ENCODE results near the gene CDKAL1.

CDKAL1 gene

DNA sequence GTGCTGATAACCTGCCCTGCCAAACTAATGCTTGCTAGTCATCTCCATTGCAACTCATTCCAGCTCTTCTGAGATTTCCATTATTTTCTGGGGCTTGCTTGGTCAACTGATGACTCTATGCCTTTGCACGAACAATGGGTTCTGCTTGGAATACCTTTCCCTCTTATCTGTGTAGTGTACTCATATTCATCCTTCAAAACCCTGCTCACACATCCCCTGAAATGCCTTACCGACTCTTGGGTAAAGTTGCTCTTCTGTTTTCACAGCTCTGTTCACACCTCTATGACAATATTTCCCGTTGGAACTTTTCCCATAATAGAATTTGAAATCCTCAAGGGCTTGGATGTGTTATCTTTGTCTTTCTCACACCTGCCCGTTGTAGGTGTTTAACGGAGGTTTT, 728.2 kb downstream of the CDKAL1 start:
- WGBS (ENCODE audit: extremely low coverage, insufficient coverage, low lambda C conversion rate), result no CpG with 5 or more reads among the region's 5 CpGs

DNA sequence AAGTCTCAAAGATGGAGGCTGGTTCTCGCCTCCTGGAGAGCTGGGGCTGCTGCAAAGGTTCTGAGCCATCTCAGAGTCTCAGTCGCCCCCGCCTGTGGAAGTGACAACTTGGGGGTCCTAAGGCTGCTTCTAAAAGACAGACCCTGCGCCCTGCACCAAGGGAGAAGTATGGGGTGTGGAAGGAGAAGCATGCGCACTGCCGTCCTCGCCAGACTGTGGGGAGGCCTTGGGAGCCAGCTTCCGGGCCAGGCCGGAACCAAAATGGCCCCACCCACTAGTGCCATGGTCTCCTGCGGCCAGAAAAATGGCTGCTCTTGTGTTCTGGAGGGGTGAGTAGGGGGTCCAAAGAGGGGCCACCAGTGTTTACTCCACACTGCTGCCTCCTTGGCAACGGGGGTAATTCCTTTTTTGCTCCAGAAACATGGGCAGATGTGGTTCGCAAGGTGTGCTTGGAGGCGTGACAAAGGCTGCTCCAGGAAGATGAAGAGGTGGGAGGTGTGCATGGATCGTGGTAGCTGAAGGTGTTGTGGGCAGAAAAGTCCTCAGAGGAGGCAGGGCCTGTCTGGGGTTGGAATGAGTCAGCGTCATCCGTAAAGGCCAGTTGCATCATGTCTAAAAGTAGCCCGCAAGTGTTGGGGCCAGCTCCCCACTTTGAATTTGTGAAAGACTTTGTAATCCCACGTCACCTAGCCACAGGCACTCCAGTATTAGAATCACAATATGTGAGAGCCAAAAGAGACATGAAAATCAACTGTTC, 729.5 kb downstream of the CDKAL1 start:
- H3K27me3 ChIP-seq (ENCODE audit: insufficient read depth, low read length, poor library complexity), result no peaks in the 10 kb centered on the region
- H3K4me1 ChIP-seq (ENCODE audit: control insufficient read depth, low read depth, low read length), result no peaks in the 10 kb centered on the region
- H2AK5ac ChIP-seq (ENCODE audit: low read length), result no peak overlapping the region
- no peak overlapping the region for H3K18ac ChIP-seq (ENCODE audit: low read length)
- peak overlapping the region; percentile 49 for H3K4ac ChIP-seq (ENCODE audit: low read depth, low read length)
- no peak overlapping the region for H3K9ac ChIP-seq (ENCODE audit: low read length)
- H3K36me3 ChIP-seq (ENCODE audit: control insufficient read depth, insufficient read depth, low read length), result no peaks in the 10 kb centered on the region
- no peaks in the 10 kb centered on the region for H3K79me1 ChIP-seq (ENCODE audit: low read length)
- H3K79me2 ChIP-seq (ENCODE audit: control insufficient read depth, insufficient read depth, low read length), result no peaks in the 10 kb centered on the region
- no peak overlapping the region for H4K5ac ChIP-seq (ENCODE audit: low read length)
- no peak overlapping the region for H3K56ac ChIP-seq (ENCODE audit: low read length)
- no peak overlapping the region for H3K27ac ChIP-seq (ENCODE audit: low read depth, low read length)
- no peak overlapping the region for H4K8ac ChIP-seq (ENCODE audit: low read depth, low read length)
- no peak overlapping the region for H3K4me3 ChIP-seq (ENCODE audit: low read length)
- DNase-seq, result no peak
- WGBS (ENCODE audit: extremely low coverage, insufficient coverage, low lambda C conversion rate), result no CpG with 5 or more reads among the region's 18 CpGs
- H3K23ac ChIP-seq (ENCODE audit: low read length), result no peak overlapping the region
- no peak overlapping the region for H2BK15ac ChIP-seq (replicated peaks; ENCODE audit: low read depth)
- no peak overlapping the region for H2BK5ac ChIP-seq (ENCODE audit: low read length)
- no peak overlapping the region for H3K4me2 ChIP-seq (ENCODE audit: low read length)
- no peak overlapping the region for H2BK120ac ChIP-seq (ENCODE audit: low read depth, low read length)

More for the DNA sequence above, 728.2 kb downstream of the CDKAL1 start:
- H3K9ac ChIP-seq (ENCODE audit: low read length), result no peak overlapping the region
- H3K27ac ChIP-seq (ENCODE audit: low read depth, low read length), result no peak overlapping the region
- no peak overlapping the region for H3K4me3 ChIP-seq (ENCODE audit: low read length)
- H3K56ac ChIP-seq (ENCODE audit: low read length), result no peak overlapping the region
- H3K79me2 ChIP-seq (ENCODE audit: control insufficient read depth, insufficient read depth, low read length), result no peaks in the 10 kb centered on the region
- DNase-seq, result no peak
- H4K5ac ChIP-seq (ENCODE audit: low read length), result no peak overlapping the region
- H2BK15ac ChIP-seq (replicated peaks; ENCODE audit: low read depth), result no peak overlapping the region
- no peak overlapping the region for H3K23ac ChIP-seq (ENCODE audit: low read length)
- no peaks in the 10 kb centered on the region for H3K79me1 ChIP-seq (ENCODE audit: low read length)
- no peak overlapping the region for H3K18ac ChIP-seq (ENCODE audit: low read length)
- H3K4me2 ChIP-seq (ENCODE audit: low read length), result no peak overlapping the region
- H3K27me3 ChIP-seq (ENCODE audit: insufficient read depth, low read length, poor library complexity), result no peaks in the 10 kb centered on the region
- H4K8ac ChIP-seq (ENCODE audit: low read depth, low read length), result no peak overlapping the region
- H3K36me3 ChIP-seq (ENCODE audit: control insufficient read depth, insufficient read depth, low read length), result no peaks in the 10 kb centered on the region
- H3K4me1 ChIP-seq (ENCODE audit: control insufficient read depth, low read depth, low read length), result no peaks in the 10 kb centered on the region
- no peak overlapping the region for H3K4ac ChIP-seq (ENCODE audit: low read depth, low read length)
- no peak overlapping the region for H2BK5ac ChIP-seq (ENCODE audit: low read length)
- H2AK5ac ChIP-seq (ENCODE audit: low read length), result no peak overlapping the region
- H2BK120ac ChIP-seq (ENCODE audit: low read depth, low read length), result no peak overlapping the region

DNA sequence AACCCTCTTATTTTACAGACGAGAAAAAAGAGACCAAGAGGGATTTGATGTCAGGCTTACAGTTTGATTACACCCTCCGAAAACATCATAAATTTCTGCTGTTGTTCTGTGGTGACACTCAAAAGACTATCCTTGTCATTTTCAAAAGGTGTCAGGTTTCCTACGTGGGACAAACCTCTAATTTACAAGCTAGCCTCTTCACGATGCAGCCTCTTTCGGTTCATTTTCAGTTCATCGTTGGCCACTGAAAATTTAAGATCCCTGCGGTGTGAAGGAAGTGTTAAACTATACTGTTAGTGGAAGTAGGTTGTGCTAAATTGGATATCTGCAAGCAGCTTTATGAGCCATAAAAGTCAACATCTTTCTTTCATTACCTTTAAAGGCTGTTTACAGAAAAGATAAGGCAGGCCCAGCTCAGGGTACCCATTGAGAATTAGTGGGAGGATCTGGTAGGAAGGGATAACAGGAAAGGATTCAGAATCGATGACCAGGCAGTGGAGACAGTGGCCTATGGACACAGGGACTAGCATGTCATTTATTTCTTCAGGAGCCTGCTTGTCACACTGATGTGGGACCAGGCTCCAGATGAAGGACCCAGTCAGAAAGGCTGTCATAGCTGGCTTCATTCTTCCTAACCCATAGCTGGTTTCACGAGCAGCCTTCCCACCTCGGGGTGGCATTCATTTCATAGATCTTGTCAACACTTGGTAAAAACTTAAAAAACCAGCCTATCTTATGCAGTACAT, 730.2 kb downstream of the CDKAL1 start:
- Histone ChIP-seq H3K27me3 (ENCODE audit: insufficient read depth, low read length, poor library complexity) (no peaks in the 10 kb centered on the region), H3K4me1 (ENCODE audit: control insufficient read depth, low read depth, low read length) (no peaks in the 10 kb centered on the region), H3K79me2 (ENCODE audit: control insufficient read depth, insufficient read depth, low read length) (no peaks in the 10 kb centered on the region), H3K9ac (ENCODE audit: low read length) (no peak overlapping the region), H3K18ac (ENCODE audit: low read length) (no peak overlapping the region), H3K4ac (ENCODE audit: low read depth, low read length) (no peak overlapping the region), H4K5ac (ENCODE audit: low read length) (no peak overlapping the region), H2BK5ac (ENCODE audit: low read length) (no peak overlapping the region), H4K8ac (ENCODE audit: low read depth, low read length) (no peak overlapping the region), H3K27ac (ENCODE audit: low read depth, low read length) (no peak overlapping the region), H3K4me3 (ENCODE audit: low read length) (no peak overlapping the region), H3K79me1 (ENCODE audit: low read length) (no peaks in the 10 kb centered on the region), H2AK5ac (ENCODE audit: low read length) (no peak overlapping the region), H3K23ac (ENCODE audit: low read length) (no peak overlapping the region), H3K4me2 (ENCODE audit: low read length) (no peak overlapping the region), H3K36me3 (ENCODE audit: control insufficient read depth, insufficient read depth, low read length) (no peaks in the 10 kb centered on the region), H3K56ac (ENCODE audit: low read length) (no peak overlapping the region), H2BK120ac (ENCODE audit: low read depth, low read length) (no peak overlapping the region), H2BK15ac (replicated peaks; ENCODE audit: low read depth) (no peak overlapping the region)
- WGBS (ENCODE audit: extremely low coverage, insufficient coverage, low lambda C conversion rate), result no CpG with 5 or more reads among the region's 10 CpGs
- no peak for DNase-seq

DNA sequence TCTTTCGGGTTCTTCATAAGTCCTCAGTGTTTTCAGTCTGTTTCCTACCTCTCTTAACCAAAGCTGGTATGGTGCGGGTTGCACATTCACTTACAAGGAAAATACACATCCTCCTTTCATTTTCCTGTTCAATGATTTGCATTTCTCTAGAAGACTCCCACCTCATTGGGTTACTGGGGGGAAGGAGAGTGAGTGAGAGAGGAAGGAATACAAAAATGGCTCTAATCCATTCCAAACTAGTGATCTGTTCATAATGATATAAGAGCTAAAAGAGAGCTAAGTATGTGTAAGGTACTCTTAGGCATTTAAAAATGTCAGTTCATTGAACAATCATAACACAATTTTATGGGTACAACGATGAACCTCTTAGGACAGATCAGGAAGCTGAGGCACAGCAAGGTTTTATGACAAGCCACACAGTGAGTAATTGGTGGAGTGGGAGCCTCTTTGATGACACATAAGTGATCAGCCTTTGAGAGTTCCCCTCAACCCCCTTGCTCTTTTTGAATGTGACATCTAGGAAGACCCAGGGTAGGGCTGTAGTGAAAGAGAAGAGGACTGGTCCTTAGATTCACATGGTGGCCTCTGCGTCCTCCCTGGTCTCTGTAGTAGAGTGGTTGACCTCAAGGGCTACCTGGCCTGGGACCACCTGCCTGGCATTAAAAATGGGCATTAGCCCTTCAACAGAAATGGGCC, 730.9 kb downstream of the CDKAL1 start:
- H3K18ac ChIP-seq (ENCODE audit: low read length), result no peak overlapping the region
- no peak overlapping the region for H3K27ac ChIP-seq (ENCODE audit: low read depth, low read length)
- H3K4me2 ChIP-seq (ENCODE audit: low read length), result no peak overlapping the region
- no peak overlapping the region for H3K23ac ChIP-seq (ENCODE audit: low read length)
- no peak overlapping the region for H3K56ac ChIP-seq (ENCODE audit: low read length)
- no CpG with 5 or more reads among the region's 4 CpGs for WGBS (ENCODE audit: extremely low coverage, insufficient coverage, low lambda C conversion rate)
- H2BK15ac ChIP-seq (replicated peaks; ENCODE audit: low read depth), result no peak overlapping the region
- H3K27me3 ChIP-seq (ENCODE audit: insufficient read depth, low read length, poor library complexity), result no peaks in the 10 kb centered on the region
- H2BK120ac ChIP-seq (ENCODE audit: low read depth, low read length), result no peak overlapping the region
- H3K4me3 ChIP-seq (ENCODE audit: low read length), result no peak overlapping the region
- no peaks in the 10 kb centered on the region for H3K4me1 ChIP-seq (ENCODE audit: control insufficient read depth, low read depth, low read length)
- no peaks in the 10 kb centered on the region for H3K36me3 ChIP-seq (ENCODE audit: control insufficient read depth, insufficient read depth, low read length)
- no peak overlapping the region for H2AK5ac ChIP-seq (ENCODE audit: low read length)
- H3K79me2 ChIP-seq (ENCODE audit: control insufficient read depth, insufficient read depth, low read length), result no peaks in the 10 kb centered on the region
- no peak overlapping the region for H2BK5ac ChIP-seq (ENCODE audit: low read length)
- H3K9ac ChIP-seq (ENCODE audit: low read length), result no peak overlapping the region
- no peak overlapping the region for H3K4ac ChIP-seq (ENCODE audit: low read depth, low read length)
- H4K8ac ChIP-seq (ENCODE audit: low read depth, low read length), result no peak overlapping the region
- no peaks in the 10 kb centered on the region for H3K79me1 ChIP-seq (ENCODE audit: low read length)
- H4K5ac ChIP-seq (ENCODE audit: low read length), result no peak overlapping the region
- no peak for DNase-seq

DNA sequence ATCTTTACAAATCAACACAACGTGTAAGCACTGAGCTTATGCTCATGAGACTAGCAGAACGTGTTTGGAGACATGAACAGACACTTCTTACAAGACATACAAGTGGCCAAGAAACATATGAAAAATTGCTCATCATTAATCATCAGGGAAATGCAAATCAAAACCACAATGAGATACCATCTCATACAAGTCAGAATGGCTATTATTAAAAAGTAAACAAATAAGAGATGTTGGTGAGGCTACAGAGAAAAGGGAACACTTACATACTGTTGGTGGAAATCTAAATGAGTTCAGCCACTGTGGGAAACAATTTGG, 731.4 kb downstream of the CDKAL1 start:
- no peak overlapping the region for H3K4ac ChIP-seq (ENCODE audit: low read depth, low read length)
- H3K79me1 ChIP-seq (ENCODE audit: low read length), result no peaks in the 10 kb centered on the region
- H2BK5ac ChIP-seq (ENCODE audit: low read length), result no peak overlapping the region
- H2AK5ac ChIP-seq (ENCODE audit: low read length), result no peak overlapping the region
- no peak overlapping the region for H3K23ac ChIP-seq (ENCODE audit: low read length)
- H3K27ac ChIP-seq (ENCODE audit: low read depth, low read length), result no peak overlapping the region
- H3K4me2 ChIP-seq (ENCODE audit: low read length), result no peak overlapping the region
- WGBS (ENCODE audit: extremely low coverage, insufficient coverage, low lambda C conversion rate), result no CpG with 5 or more reads among the region's 2 CpGs
- H4K8ac ChIP-seq (ENCODE audit: low read depth, low read length), result no peak overlapping the region
- no peak overlapping the region for H3K4me3 ChIP-seq (ENCODE audit: low read length)
- no peak overlapping the region for H2BK120ac ChIP-seq (ENCODE audit: low read depth, low read length)
- no peak overlapping the region for H2BK15ac ChIP-seq (replicated peaks; ENCODE audit: low read depth)
- H3K56ac ChIP-seq (ENCODE audit: low read length), result no peak overlapping the region
- H3K9ac ChIP-seq (ENCODE audit: low read length), result no peak overlapping the region
- no peaks in the 10 kb centered on the region for H3K4me1 ChIP-seq (ENCODE audit: control insufficient read depth, low read depth, low read length)
- no peaks in the 10 kb centered on the region for H3K79me2 ChIP-seq (ENCODE audit: control insufficient read depth, insufficient read depth, low read length)
- H4K5ac ChIP-seq (ENCODE audit: low read length), result no peak overlapping the region
- no peaks in the 10 kb centered on the region for H3K36me3 ChIP-seq (ENCODE audit: control insufficient read depth, insufficient read depth, low read length)
- DNase-seq, result no peak
- no peaks in the 10 kb centered on the region for H3K27me3 ChIP-seq (ENCODE audit: insufficient read depth, low read length, poor library complexity)
- no peak overlapping the region for H3K18ac ChIP-seq (ENCODE audit: low read length)
